ENCODE measurements around the gene ZNF503.

The ZNF503 gene

DNA sequence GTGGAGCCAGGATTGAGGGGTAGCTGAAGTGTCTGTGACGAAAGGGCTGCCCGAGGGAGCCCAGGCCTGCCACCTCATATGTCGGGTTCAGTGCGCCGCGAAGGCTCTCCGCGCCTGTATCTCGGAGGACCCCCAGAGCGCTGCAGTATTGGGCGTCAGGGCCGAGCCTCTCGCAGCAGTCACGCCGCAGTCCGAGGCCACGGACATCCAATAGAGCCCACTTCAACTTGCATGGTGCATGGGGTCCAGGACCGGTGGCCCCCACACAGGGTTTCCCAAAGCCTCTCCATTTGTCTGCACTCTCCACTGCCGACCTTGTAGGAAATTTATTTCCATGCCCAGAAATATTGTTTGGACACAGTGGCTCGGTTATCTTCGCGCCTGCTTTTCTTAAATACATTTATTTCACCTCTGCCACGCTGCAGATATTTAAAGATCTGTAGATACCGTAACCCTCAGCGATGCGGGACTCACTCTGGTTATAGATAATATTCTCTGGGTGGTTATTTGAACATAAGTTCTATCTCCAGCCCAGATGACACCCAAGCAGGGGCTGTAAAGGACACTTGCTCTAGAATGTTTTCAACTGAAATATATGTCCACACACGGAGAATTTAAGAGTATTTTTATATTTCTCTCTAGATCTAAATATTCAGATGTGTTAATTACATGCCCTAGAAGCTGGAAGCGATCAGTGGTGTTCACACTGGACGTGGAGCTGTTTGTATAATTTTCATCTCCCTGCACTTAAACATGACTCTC is 5.1 kb upstream of the ZNF503 start:
- no peak for DNase-seq

DNA sequence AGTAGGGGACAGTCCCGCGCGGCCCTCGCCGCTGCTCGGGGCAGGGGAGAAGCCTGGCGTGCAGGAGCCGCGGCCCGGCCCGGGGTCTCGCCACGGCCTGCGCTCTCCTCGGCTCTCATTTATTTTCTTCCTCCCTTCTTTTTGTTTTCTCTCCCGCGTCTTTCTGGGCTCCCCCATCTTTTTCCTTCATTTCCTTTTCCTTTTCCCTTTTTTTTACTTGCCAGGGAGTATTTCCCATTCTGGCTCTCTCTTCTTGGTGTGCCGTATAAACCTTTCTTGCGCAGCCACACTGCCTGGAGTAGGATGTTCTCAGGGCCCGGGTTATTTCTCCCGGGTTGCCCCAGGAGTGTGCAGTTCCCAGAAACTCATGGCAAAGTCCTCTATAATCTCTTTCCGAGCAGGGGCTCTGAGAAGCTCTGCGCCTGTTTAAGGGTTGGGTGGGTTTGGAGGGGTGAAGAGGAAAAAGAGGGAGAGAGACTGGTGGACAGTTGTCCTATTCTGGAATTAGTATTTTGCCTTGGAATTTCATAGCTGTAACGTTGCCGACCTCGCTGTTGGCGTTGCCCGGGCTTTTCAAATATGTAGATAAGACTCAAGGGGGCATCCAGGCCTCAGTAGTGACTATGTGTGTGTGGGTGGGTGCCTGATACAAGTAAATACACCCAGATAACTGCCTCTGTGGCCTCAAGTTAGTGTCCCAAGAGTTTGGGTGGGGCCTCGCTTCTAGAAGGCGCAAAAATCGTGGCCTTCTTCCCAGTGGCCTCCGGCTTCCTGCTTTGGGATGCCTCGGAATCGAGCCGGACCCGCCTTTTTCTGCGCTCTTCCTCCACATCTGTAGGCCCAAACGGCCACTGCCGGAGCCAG is 4.3 kb upstream of the ZNF503 start:
- no peak for DNase-seq

DNA sequence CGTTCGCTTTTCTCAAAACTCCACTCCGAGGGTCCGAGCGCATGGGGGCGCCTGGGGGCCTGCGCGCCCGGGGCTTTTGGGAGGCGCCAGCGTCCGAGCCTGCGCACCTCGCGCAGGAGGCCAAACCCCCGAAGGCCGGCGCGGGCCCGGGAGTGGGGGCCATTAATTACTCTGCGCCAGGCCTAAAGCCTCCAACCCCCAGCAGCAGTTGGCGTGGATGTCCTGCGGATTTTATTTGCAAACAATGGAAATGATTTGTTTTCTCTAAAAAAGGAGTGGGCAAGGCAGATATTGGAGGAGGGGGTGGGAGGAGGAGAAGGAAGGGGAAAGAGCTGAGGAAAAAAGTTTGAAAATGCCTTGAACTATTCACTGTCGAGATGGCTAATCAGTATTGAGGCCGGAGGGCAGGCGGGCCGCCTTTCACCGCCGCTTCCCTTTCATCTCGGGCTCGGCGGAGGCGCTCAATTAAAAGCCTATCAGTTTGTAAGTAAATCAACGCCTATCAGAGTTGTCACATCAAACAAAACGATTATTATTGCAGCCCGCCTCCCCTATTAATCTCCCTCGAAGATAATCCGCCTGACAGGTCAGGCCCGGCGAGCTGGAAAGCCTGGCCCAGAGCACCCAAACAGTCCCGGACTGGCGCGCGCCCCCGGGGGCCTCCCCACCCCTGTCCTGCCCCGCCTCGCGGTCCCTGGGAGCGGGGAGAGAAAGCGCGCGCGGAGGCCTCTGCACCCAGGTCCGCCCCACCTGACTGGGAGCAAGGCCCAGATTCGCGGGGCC is 3.4 kb upstream of the ZNF503 start:
- DNase-seq = no peak

DNA sequence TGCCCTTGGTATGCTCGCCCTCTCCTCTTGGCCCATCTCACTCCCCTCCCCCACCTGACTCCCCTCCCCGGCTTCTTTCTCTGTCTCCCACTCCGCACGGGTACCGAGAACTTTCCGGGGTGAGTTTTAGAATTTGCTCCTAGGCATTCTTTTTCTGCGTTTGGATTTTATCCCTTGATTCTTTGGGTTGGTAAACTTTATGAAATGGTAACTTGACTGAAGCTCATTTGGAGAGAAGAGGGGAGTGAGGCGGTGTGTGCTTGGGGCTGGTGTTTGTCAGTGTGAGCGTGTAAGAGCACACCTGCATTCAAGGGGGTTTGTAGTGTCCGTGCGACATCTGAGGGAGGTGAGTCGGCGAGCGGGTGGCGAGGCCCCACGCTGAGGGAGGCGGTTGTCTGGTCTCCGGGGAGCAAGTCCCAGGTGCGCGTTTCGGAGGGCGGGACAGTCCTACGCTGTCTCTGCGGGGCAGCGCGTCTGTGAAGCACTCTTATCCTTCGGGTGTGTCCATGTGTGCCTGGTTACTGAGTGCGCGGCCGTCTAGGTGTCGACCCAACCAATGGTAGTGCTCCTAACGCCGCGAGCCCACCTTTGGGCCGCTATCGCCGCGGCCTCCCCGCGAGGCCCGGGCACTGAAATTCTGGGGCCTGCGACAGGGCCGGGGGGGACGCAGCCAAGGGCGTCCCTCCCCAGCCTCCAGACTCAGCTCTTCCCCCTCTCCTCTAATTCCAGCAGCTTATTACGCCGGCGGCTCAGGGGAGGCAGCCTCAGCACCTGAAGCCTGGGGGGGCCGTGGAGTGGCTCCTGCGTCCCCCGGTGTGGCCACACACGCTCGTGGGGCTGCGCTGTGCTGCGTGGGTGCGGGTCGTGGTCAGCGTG is 2.6 kb upstream of the ZNF503 start:
- no peak for DNase-seq

DNA sequence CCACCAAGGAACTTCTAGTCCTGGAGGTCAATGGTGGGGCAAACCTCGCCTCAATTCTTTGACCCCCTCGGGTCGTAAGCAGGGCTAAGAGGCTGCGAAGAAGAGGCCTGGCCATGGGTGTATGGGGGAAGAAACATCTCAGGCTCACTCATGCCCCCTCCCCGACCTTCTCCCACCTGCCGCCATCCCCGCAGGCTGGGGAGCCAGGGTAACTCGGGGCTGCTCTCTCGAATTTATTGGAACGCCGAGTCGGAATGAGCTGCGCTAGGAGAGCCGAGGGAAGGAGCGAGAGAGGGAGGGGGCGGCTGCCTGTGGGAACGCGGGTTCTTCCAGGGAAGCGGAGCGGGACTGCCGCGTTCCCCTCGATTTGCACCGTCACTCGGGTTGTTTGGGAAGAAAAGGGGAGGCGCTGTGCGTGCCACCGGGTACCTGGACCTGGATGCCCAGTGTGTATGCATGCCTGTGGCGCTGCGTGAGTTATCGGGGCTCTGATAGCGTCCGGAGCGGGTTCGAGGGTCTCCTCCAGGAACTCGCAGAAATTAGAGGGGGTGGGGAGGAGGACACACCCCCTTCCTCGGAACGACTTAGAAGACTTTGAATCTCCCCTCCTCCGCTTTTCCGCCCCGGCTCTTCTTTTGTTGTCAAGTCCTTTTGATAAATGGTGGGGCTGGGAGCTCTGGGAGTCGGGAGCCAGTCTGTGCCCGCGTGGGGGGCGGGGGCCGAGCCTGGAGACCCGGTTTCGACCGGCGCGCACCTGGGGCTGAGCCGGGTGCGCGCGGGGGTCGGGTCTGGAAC is 1.8 kb upstream of the ZNF503 start:
- peak in 1 of 2 experiments; percentile 2 for DNase-seq

DNA sequence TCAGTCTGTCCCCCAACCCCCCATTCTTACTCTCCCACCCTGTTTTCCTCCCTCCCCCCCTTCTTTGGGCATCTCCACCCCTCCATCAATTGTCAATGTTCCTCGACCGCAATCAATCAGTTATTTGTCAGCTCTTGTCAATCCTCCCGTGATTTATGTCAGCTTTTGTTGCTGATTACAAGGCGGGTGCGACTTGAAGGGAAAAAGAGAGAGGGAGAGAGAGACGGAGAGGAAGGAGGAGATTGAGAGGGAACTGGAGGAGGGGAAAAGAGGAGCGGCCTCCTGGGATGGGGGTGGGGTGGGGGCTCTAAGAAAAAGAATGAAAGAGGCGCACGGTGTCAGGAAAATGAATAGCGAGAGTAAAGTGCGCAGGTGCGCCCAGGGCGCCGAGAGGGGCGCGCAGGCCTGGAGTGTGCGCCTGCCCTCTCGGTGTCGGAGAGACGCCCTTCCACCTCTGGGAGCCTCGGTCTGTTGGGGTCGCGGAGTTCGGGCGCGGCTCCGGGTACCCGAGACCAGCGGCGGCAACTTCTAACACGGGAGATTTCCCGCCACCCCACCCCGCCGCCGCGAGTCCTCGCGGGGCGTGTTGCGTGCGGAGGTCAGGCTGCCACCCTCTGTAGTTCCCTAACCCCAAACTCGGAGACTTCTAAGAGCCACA is 1.1 kb upstream of the ZNF503 start:
- peak; percentile 57 to 73 for DNase-seq

DNA sequence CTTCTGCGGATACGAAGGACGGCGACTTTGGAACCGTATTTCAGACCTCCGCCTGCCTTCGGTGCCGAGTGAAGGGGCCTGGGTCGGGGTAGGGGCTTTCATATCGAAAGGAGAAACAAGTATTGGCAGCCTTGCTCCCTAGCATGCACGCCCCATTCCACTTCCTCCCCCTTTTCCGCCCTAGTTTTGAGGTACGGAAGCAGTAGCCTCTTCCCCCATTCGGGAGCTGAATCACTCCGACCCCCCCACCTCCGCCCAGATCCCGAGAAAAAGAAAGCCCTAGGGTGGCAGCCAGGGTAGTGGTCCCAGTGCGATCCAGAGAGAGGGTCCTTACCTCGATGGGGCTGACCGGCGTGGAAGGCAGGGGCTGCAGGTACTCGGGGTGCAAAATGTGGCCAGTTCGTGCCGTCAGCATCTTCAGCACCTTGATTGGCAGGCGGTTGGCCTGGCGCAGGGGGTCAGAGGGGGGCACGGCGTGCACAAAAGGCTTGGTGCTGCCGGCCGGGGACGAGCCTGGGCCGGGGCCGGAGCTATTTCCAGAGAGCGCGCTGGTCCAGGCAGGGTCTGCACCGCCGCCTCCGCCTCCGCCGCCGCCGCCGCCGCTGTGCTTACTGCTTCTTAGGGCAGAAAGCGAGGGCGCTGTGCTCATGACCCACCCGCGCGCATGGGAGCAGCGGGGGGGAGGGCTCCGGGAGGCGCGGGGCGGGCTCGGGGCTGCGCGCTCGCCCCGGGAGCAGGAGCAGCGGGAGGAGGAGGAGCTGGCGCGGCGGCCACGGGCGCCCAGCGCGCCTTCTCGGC is 594 bp downstream of the ZNF503 start:
- DNase-seq = peak in 1 of 2 experiments; percentile 18

DNA sequence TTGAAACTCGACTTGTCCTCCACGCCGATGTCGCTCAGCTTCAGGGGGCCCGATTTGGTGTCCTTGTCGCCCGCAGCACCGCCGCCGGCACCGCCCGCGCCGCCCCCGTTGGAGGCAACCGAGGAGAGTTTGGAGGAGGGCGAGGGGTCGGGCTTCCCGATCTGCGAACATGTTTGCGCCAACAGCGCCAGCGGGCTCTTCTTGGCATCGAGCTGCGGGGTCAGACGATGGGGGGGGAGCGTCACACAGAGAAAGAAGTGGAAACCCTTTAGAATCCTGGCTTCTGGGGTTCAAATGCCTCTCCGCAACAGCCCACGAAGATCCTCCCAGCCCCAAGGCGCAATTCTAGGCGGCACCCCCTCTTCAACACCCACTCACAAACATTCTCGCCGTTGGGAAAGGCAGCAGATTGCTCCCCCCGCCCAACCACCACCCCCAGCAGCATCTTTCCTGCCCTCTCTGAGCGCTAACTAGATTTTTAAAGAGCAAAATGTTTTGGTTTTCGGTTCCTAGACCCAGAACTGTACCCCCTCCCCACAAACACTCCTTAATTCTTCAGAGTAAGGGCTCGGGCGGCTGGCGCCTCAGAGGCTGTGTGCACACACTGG is 1.3 kb downstream of the ZNF503 start:
- DNase-seq = no peak

DNA sequence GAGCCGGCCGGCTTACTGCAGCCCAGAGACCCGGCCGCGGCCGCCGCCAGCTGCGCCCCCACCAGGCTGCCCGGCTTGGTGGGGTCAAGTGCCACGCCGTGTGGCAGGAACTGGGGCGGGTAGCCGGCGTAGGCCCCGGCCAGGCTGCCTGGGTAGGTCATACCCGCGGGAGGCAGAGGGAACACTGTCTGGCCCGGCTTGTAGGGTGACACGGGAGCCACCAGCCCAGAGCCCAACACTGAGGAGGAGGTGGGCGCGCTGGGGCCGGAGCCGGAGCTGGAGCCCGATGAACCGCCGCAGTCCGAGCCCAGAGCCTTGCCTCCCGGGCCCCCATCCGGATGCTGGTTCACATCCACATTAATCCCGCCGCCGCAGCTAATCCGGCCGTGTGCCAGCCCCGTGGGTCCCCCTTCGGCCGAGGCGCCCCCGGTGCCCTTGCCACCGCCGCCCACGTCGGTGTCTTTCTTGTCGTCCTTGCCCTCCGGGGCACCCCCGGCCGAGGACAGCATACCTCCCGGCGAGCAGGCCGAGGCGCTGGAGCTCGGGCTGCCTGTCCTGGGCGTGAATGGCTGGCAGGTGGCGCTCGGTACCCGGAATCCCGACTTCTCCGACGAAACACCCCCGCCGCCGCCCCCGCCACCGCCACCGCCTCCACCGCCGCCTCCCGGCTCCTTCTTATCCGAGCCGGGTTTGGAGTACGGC is 2.0 kb downstream of the ZNF503 start:
- peak in 1 of 2 experiments; percentile 36 for DNase-seq

DNA sequence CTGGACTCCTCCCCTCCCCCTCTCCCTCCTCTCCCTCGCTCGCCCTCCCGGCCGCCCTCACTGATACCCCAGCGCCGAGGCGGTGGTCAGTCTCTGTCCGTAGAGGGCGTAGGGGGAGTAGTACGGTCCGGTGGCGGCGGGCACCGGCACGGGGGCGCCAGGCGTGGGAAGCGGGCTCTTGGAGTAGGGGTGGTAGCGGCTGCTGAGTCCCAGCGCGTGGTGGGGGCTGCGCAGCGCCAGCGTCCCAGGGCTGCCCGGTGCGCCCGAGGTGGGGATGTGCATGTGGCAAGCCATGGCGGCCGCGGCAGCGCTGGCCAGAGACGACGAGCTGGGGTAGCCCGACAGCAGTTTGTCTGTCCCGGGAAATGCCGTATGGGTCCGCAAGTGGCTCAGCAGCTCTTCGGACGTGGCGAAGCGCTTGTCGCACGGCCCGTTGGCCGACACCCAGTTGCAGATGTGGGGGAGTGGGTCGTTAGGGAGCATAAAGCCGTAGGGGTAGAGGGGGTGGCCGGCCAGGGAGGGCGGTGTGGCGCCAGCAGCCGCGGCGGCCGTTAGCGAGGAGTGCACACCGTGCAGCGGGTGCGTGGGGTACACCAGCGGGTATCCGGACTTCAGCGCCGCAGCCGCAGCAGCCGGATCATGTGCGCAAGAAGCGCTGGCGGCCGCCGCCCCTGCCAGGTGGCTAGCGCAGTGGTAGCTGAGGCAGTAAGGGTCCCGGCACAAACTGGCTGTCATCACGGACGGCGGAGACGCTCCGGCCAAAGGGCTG is 2.7 kb downstream of the ZNF503 start:
- no peak for DNase-seq

DNA sequence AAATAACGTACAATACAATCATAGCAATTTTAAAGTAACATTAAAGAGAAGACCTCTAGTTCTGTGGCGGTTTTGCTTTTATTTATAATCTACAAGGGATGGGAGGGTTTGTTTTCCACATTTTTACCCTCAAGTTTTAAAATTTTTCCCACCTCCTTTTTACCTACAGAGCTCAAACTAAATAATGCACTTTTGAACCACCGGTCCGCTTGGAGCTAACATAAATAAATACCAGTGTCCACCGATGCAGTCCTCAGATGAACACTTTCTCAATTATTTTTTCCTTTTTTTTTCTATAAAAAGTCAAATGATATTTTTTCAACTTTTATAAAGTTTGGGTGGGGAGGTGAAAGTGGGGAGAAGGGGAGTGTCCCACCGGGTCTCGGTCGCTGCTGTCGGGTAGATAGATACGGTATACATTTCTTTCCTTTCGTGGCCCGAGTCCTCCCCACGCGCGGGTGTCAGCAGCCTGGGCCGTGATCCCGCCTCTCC is 3.3 kb downstream of the ZNF503 start:
- no peak for DNase-seq

DNA sequence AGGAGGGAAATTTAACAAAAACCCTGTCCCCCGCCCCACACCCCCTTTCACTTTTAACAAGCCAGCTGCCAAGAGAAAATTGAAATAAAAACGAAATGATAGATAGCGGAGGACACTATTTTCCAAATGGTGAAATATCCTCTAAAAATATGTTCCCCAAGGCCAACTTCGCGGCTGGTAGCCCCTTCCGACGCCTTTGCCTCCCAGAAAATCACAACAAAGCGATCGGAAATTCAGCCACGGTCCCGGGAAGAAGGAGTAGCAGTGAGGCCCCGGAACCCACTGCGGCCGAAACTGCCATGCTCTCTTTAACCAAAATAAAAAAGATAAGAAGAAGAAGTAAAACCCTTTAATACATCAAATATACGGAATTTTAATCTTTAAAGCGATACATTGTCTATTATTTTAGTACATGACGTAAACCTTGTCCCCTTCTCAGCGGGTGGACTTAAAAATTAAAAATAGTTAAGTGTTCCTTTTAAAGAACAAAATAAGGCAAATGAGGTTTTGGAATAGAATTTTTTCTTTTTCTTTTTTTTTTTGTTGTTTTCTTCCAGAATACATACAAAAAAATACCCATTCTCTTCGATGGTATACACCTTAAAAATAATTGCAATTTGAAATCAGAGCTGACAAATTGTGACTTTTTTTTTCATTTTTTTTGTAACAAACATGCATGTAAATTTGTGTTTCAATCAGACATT is 3.9 kb downstream of the ZNF503 start:
- no peak for DNase-seq

DNA sequence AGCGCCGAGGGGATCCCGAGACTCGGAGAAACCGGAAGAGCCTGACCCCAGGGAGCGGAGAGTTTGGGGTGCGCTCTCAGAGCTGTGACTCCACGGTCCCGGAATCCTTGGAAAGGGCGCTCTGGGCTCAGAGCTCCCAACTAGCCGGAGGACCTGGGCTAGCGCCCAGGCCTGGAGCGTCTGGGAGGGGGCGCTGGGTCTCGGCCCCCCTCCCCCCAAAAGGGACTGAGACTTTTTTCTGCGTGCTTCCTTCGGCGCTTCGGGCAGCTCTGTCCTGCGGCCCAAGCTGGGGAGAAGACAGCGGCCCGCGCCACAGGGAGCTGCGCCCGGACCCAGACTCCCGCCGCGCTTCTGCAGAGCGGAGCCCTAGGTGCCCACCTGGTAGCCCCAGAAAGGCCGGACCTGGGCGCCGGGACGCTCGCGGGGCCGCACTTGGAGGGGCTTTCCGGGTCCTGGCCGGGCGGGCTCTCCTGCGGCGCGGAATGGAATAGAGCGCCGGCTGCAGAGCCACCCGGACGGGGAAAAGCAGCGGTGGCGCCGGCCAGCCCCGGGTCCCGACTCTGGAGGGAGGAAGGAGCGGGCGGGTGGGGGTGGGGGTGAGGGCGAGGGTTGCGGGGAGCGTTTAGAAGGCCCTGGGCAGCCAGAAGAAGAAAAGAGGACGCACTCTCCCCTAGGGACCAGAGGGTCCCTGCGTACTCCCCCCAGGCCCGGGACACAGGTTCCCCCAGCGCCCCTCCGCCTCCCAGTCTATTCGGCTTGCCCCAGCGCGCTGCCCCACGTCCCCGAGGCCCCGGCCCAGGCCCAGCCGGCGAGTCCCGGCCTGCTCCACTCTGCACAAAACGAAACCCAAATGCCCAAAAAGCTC is 4.7 kb downstream of the ZNF503 start:
- no peak for DNase-seq

DNA sequence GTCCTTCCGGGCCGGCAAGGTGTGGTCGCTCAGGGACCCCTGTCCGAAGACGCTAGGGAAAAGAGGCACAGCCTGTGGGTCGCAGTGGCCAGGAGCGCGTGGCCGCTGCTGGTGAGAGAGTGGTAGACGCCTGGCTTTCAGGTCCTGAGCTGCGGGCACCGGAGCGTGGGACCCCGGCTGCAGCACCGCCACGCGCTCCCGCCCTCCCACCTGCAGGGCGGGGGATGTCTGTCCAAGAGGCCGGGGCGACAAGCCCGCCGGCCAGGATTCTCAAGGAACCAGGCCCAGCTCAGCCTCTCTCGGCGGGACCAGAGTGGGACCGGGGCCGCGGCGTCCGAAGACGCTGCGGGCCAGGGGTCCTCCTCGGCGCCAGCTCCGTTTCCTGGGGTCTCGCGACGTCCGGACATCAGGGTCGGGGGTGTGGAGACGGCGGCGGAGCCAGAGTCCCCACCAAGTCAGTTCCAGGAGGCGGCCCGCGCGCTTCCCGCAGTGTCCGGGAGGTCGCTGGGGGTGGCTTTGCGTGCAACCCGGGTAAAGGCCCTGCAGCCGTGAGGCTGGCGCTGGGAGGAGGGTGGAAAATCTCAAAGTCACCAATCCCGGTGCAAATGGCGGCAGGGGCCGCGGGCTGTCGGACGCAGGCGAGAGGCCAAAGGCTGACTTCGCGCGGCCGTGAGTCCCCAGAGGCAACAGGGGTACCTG is 5.5 kb downstream of the ZNF503 start:
- no peak for DNase-seq

DNA sequence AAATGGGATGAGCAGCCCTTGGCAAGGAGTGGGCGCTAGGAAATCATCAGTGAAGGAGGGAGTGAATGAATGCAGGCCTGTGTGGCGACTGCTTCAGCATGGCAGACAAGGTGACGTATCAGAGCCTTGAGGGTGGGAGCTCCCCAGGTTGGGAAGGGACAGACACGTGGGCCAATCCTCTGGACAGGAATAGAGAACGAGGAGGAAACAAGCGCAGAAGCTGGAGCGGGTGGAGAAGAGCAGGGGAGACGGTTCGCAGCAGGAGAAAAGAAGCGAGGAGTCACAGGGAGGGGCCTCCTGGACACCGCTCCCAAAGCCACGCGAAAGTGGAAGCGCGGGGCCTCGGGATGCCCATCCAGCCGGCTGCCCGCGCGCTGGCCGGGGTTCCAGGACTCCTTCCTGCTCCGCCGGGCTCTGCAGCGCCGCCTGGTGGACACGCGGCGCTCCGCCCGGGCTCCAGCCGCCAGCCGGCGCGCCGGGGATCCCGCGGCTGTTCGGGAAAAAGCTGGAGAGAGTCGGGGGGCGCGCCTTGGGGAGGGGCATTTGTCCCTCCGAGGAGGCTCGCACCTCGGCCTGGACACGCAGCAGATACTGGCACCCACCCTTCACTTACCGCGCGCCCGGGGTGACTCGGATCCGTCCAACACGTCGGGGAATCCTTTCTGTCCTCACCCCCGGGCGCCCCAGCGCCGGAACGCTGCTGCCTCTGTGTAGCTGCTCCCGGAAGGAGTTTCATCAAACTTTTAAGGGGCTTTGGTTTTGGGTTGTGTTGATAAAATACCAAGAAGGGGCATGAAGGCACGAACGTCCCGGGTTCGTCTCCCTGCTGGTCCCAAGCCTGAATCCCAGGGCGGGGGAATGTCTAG is 6.3 kb downstream of the ZNF503 start:
- DNase-seq = no peak

Measured in SW 1271 (cell line).